ENCODE measurements around the gene TUBG2. TPM values are rescaled to one million over a fixed set of nuclear protein-coding genes. Genes with fewer than 3 reads are reported as not detected.

The TUBG2 gene
- total and polyA plus RNA-seq, 10 of the 15 experiments (the other 5 are each of a cell fraction or from before 2014, with no cell fraction given): 1.2 to 12.5 (median 8.9) TPM

DNA sequence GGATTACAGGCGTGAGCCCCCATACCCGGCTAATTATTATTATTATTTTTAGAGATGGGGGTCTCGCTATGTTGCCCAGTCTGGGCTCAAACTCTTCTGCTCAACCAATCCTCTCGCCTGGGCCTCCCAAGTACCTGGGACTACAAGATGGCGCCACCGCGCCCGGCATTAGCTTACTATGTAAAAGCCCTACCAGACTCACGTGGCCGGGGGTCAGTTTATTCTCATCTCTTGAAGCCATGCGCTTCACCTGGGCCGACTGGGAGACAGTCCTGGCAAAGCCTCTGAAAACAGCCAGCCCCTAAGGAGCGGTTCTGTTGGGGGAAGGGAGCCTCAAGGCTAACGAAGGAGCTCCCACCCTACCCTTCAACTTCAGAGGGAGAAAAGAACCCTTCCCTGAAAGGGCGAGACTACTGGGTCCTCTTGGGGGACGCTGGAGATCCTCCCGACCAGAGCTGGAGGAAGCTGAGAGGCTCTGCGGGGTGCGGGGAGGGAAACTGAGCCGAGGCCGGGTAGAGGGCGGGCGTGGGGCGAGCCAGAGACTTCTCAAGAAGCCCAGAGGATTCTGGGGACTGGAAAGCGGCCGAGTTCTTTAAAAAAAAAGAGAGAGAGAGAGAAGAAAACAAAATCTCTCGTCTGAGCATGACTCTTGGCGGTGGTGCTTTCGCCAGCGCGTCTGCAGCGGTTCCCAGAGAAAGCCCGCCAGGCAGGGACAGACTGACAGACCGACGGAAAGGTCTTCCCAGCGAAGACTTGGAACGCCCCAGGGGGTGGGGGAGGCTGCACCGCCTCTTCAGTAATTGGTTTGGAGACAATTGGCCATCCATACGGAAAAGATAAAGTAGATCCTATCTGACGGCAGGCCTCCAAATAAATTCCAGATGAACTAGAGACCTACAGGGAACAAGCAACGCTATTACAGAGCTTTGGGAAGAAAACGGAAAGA, 5.6 kb upstream of the TUBG2 start:
- FAIRE-seq (no peak), ATAC-seq (no peak), DNase-seq (ENCODE audit: low read depth, low spot score) (no peak)
- Histone ChIP-seq H3K4me1 (ENCODE audit: control insufficient read depth, insufficient read depth, low read length) (peaks cover 20% of the 10 kb centered on the region), H3K27me3 (replicated peaks in 1 of 2; ENCODE audit: control insufficient read depth in 2 of 2, insufficient read depth in 2 of 2, low read length in 1 of 2) (no peaks in the 10 kb centered on the region), H3K4me3 (no peak overlapping the region), H3K27ac (ENCODE audit: control insufficient read depth, insufficient read depth) (no peak overlapping the region), H3K9me3 (replicated peaks; ENCODE audit: control insufficient read depth, insufficient read depth, low read length) (no peaks in the 10 kb centered on the region), H2AFZ (ENCODE audit: control insufficient read depth, low read depth, low read length) (peak overlapping the region; percentile 4), H4K20me1 (ENCODE audit: control insufficient read depth, insufficient read depth) (no peaks in the 10 kb centered on the region), H3K9ac (ENCODE audit: control insufficient read depth, insufficient read depth, low read length) (no peak overlapping the region), H3K4me2 (ENCODE audit: control insufficient read depth, insufficient read depth) (peak overlapping the region; percentile 75), H3K79me2 (ENCODE audit: control insufficient read depth, insufficient read depth, low read length) (no peaks in the 10 kb centered on the region), H3K36me3 (ENCODE audit: control insufficient read depth in 2 of 2, insufficient read depth in 2 of 2, low read length in 1 of 2) (no peaks in the 10 kb centered on the region)
- ChIA-PET POLR2A (no interaction called here), SMC1A (ENCODE audit: uncharacterized antibody, unreplicated experiment) (no interaction called here), RAD21 (ENCODE audit: unreplicated experiment) (interaction anchor here (2.9 kb wide), 1 partner anchor 35 kb away, joined by 21 read pairs; no protein-coding TSS in a partner anchor), CTCF (interaction anchor here (0.5 to 1.0 kb wide), 2 partner anchors 49 to 109 kb away, joined by 3 to 4 read pairs; no protein-coding TSS in a partner anchor)
- TF ChIP-seq CTCF (IDR thresholded peaks at IDR 0.05 in 2 of 3, conservative IDR thresholded peaks at IDR 0.05 in 1 of 3; ENCODE audit: control insufficient read depth in 2 of 3, extremely low read depth in 1 of 3, insufficient read depth in 1 of 3, low read depth in 3 of 3, low read length in 3 of 3): no peak
- no peak for TF ChIP-seq RAD51 (IDR thresholded peaks at IDR 0.05)
- TF ChIP-seq FOXM1 (IDR thresholded peaks at IDR 0.05; ENCODE audit: low read depth, low read length): no peak
- no peak for TF ChIP-seq RELA (IDR thresholded peaks at IDR 0.05; ENCODE audit: borderline replicate concordance, partially characterized antibody)
- no peak for TF ChIP-seq NR2C1 (IDR thresholded peaks at IDR 0.05)
- TF ChIP-seq NRF1 (conservative IDR thresholded peaks at IDR 0.05; ENCODE audit: low read depth, low read length): no peak
- TF ChIP-seq, protein P1, sequence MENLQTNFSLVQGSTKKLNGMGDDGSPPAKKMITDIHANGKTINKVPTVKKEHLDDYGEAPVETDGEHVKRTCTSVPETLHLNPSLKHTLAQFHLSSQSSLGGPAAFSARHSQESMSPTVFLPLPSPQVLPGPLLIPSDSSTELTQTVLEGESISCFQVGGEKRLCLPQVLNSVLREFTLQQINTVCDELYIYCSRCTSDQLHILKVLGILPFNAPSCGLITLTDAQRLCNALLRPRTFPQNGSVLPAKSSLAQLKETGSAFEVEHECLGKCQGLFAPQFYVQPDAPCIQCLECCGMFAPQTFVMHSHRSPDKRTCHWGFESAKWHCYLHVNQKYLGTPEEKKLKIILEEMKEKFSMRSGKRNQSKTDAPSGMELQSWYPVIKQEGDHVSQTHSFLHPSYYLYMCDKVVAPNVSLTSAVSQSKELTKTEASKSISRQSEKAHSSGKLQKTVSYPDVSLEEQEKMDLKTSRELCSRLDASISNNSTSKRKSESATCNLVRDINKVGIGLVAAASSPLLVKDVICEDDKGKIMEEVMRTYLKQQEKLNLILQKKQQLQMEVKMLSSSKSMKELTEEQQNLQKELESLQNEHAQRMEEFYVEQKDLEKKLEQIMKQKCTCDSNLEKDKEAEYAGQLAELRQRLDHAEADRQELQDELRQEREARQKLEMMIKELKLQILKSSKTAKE (IDR thresholded peaks at IDR 0.05; ENCODE audit: low read depth, poor library complexity, severe bottlenecking): no peak
- no peak for TF ChIP-seq CBX5 (IDR thresholded peaks at IDR 0.05; ENCODE audit: low read depth)
- no peak for TF ChIP-seq SUPT20H (IDR thresholded peaks at IDR 0.05; ENCODE audit: borderline replicate concordance, control insufficient read depth, low read depth, low read length)
- TF ChIP-seq, protein P2, sequence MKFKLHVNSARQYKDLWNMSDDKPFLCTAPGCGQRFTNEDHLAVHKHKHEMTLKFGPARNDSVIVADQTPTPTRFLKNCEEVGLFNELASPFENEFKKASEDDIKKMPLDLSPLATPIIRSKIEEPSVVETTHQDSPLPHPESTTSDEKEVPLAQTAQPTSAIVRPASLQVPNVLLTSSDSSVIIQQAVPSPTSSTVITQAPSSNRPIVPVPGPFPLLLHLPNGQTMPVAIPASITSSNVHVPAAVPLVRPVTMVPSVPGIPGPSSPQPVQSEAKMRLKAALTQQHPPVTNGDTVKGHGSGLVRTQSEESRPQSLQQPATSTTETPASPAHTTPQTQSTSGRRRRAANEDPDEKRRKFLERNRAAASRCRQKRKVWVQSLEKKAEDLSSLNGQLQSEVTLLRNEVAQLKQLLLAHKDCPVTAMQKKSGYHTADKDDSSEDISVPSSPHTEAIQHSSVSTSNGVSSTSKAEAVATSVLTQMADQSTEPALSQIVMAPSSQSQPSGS (IDR thresholded peaks at IDR 0.05; ENCODE audit: low read length): no peak
- TF ChIP-seq ZNF384 (IDR thresholded peaks at IDR 0.05; ENCODE audit: borderline replicate concordance, low read depth, low read length): no peak
- WGBS (ENCODE audit: insufficient coverage, insufficient replicate concordance, low lambda C conversion rate, missing lambda C conversion rate): 44% methylated on average over 42 of the region's 42 CpGs
- BruUV-seq (replicated peaks): no TSS peak
- in situ Hi-C loops (cut with MboI): no loop called here
- intact Hi-C loops (cut with micrococcal nuclease; ENCODE audit: unreplicated experiment): no loop called here
